HL-60 (cell line): Measurements from ENCODE around the gene ADAMTS2.

Experiments used
- CTCF ChIP-seq: IDR thresholded peaks from one replicate; pipeline ENCODE4 v1.5.1; 2011; ENCODE audit warnings: low read length, control low read depth, inconsistent platforms; ENCODE audit not compliant: insufficient read depth
- GABPA ChIP-seq: IDR thresholded peaks from 2 replicates; pipeline ENCODE4 v1.6.1; 2012; ENCODE audit warnings: low read depth
- POLR2AphosphoS5 ChIP-seq: IDR thresholded peaks from 2 replicates; pipeline ENCODE4 v1.6.1; 2012; ENCODE audit warnings: low read depth
- SPI1 ChIP-seq: IDR thresholded peaks from 2 replicates; pipeline ENCODE4 v1.6.1; 2012; ENCODE audit warnings: low read depth, mild to moderate bottlenecking, borderline replicate concordance

DNA sequence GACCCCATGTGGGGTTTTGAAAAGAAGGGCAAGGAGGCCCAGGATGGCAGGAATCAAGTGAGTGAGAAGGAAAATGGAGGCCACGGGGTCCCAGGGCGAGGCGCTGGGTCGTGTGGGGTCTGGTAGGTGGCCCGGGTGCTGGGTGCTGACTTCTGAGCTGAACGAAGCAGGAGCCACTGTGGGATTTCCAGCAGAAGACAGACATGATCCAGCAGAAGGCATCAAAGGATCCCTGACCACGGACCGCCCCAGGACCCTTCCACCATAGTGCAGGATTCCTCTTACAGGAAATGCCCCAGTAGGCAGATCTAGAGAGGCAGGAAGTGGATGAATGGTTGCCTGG is 106.7 kb downstream of the ADAMTS2 start:
- TF ChIP-seq CTCF: no peak
- TF ChIP-seq GABPA: no peak
- TF ChIP-seq POLR2AphosphoS5: no peak
- TF ChIP-seq SPI1: no peak
